Coronary artery (tissue), 2 donors: ENCODE data around the gene SDF4.

Experiments used
- DNase-seq: peaks from one replicate; pipeline ENCODE4 v3.0.0-alpha.2; 2017; ENCODE audit warnings: low spot score
- H3K27ac ChIP-seq, 2 donors: fragments of 200-600 bp; sonication (generic); one replicate each; pipeline ENCODE4 v1.5.1; 2016 to 2019
- H3K4me3 ChIP-seq: fragments of 200-600 bp; sonication (generic); 2 replicates; pipeline ENCODE4 v1.5.1; 2016; ENCODE audit warnings: mild to moderate bottlenecking, moderate library complexity
- TF ChIP-seq, protein P1 (sequence below): fragments of 200-600 bp; sonication (generic); IDR thresholded peaks from one replicate; pipeline ENCODE4 v1.5.1; 2019; ENCODE audit warnings: antibody characterized with exemption

The SDF4 gene

DNA sequence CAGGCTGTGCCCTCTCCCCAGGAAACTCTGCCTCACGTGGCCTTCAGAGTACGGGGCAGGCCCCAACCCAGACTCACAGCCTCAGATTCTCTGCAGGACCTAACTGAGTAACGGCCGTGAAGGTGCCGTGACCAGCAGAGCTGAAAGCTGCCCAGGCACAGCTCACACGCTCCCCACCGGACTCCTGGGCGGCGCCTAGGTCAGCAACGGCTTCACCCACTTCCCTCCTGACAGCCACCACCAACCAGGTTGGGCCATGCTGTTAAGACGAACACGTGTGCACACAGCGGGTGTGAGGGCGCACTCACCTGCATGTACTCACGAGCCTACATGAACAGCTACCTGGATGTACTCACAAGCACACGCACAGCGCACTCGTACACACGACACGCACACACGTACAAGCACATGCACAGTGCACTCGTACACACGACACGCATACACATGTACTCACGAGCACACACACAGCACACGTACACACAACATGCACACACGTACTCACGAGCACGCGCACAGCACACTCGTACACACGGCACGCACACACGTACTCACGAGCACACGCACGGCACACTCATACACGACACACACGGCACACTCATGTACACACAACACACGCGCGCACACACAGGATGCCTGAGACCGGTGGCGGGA lies 9.1 kb downstream of the SDF4 start:
- Histone ChIP-seq H3K4me3 (no peak overlapping the region), H3K27ac (no peak overlapping the region)
- no peak for DNase-seq
- TF ChIP-seq, protein P1, sequence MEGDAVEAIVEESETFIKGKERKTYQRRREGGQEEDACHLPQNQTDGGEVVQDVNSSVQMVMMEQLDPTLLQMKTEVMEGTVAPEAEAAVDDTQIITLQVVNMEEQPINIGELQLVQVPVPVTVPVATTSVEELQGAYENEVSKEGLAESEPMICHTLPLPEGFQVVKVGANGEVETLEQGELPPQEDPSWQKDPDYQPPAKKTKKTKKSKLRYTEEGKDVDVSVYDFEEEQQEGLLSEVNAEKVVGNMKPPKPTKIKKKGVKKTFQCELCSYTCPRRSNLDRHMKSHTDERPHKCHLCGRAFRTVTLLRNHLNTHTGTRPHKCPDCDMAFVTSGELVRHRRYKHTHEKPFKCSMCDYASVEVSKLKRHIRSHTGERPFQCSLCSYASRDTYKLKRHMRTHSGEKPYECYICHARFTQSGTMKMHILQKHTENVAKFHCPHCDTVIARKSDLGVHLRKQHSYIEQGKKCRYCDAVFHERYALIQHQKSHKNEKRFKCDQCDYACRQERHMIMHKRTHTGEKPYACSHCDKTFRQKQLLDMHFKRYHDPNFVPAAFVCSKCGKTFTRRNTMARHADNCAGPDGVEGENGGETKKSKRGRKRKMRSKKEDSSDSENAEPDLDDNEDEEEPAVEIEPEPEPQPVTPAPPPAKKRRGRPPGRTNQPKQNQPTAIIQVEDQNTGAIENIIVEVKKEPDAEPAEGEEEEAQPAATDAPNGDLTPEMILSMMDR = no peak

DNA sequence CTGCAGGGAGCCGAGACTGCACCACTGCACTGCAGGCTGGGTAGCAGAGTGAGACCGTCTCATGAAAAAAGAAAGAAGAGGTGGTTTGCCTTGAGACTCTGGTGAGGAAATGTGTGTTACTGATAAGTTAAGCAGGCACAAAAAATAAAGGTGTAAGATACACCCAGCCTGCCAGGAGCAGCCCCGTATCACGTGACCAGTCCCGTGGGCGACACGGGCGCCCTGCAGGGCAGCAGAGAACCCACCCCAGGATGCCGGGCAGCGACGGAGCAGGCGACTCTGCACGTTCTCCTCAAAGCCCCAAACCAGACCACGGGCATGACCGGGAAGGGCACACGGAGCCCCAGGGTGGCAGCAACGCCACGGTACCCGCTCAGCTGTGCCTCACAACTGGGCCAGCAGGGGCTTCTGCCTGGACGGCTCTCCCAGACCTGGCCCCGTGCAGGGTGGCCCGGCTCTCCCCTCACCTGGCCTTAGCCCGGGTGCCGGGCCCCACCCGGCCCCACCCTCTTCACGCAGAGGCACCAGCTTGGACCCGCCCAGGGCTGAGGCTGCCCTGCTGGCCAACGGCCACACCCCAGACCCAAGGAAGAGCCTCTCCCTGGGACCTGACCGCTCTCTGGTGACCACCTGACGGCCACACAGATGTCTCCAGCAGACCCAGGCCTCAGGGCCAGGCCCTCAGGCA lies 9.8 kb downstream of the SDF4 start:
- Histone ChIP-seq H3K4me3 (no peak overlapping the region), H3K27ac (no peak overlapping the region)
- TF ChIP-seq, protein P1 = no peak
- no peak for DNase-seq

DNA sequence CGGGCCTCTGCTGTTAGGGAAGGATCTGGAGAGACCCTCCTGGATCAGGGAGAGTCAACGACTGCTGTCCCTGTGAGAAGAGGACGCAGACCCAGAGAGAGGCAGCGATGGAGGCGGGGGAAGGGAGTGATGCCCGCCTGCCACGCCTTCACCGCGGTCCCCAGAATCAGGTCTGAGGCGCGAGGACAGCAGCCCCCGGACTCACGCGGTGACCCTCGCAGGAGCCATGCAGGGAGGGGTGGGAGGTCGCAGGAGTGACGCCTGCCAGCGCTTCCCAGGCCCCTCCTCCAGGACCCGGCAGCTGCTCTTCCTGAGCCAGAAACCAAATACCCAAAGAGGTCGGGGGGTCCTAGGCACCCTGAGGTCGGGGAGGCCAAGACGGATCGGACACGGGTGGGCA lies 11.6 kb downstream of the SDF4 start:
- no peak for DNase-seq
- TF ChIP-seq, protein P1 = no peak
- H3K27ac ChIP-seq = no peak overlapping the region
- H3K4me3 ChIP-seq = no peak overlapping the region

DNA sequence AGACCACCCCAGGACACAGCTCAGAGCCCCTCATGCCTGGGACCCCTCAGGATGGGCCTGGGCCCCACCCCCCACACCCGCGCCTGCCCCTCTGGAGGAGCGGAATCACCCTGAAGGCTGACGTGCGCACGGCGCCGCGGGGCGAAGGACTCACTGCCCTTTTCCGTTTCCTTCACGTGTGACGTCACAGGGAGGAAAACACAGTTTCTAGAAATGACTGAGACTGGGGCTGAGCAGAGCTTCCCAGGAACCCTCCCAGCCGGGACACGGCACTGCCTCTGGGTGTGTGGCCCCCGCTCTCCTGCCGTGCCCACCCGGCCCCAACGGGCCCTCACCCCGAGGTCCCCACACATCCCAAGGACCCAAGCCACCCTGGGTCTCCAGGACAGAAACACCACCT lies 12.5 kb downstream of the SDF4 start:
- Histone ChIP-seq H3K27ac (no peak overlapping the region), H3K4me3 (no peak overlapping the region)
- TF ChIP-seq, protein P1 = no peak
- DNase-seq = no peak

DNA sequence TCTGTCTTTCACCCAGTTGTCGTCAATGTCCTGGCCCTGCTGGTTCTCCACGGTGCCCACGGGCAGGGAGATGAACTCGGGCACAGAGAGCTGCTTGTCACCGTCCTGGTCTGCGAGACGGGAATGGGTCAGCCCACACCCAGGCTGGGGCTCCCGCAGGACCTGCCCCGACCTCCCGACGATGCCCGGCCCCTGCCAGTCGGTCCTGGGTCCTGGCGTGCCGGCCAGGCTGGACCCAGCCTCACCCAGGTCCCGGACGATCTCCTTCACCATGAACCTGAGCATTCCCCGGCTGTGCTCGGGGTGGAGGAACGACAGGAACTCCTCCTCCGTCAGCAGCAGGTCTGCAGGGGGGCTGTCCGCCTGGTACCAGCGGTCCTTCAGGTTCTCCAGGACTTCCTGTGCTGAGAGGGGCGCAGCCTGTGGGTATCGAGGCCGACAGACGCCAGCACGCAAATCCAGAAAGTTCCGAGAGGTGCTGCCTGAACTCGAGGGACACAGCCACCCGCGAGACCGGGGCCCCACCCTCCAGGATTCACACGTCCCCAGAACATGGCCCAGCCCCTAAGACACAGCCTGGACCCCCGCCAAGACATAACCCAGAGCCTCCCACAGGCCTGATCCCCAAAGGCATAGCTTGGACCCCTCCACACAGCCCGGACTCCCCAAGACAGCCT lies 13.1 kb downstream of the SDF4 start:
- H3K27ac ChIP-seq = no peak overlapping the region
- no peak for DNase-seq
- TF ChIP-seq, protein P1 = no peak
- H3K4me3 ChIP-seq = no peak overlapping the region

DNA sequence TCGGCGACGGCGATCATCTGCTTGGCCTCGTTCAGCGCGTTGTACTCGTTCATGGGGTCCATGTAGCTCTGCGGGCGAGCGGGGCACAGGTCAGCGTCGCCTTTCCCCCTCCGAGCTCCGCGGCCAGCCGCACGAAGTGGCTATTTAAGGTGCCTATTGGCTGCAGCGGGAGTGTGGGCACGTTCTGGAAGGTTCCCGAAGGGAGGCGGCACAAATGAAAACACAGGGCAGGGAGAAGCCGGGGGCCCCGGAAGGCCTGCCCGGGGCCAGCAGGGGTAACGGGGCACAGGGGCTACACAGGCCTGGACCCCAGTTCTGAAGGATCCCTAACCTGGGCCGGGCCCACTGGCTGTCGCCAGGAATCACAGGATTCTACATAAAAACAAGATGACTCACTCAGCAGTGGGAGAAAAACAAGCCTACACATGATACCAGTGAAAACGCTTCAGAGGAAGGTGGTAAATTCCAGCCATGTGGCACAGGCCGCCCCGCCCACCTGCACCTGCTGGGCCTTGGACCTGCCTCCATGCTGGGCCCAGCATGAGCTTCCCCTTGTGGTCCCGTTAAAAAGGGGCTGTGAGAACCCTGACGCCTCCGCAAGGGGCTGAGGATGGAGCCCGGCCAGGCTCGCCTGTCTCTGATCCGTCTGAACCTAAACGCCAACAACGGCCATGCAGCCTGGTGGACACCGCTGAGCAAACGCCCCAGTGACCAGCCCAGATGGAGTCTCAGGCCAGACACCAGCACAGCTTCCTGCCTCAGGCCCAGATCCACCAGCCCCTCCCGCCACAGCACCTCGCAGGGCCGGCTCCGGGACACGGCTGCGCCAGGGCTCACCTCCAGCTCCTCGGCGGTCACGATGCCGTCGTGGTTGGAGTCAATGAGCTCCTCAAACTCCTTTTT lies 13.9 kb downstream of the SDF4 start:
- TF ChIP-seq, protein P1 = no peak
- DNase-seq = no peak
- H3K27ac ChIP-seq = no peak overlapping the region
- H3K4me3 ChIP-seq = no peak overlapping the region
